HG02678 (cell line): ENCODE measurements around the gene ULK1.
A peak's percentile ranks its signal among the peaks of the same experiment; 100 is the strongest.
"Not testable (repeated sequence)": the region's sequence is repeated elsewhere in the genome, so short reads cannot be mapped to it uniquely, and the experiment has no call there.

ENCODE experiments used
- ATAC-seq: cut with Tn5 transposase; IDR thresholded peaks from one replicate; pipeline ENCODE4 v1.9.1; 2021; ENCODE audit warnings: mild to moderate bottlenecking, moderate library complexity; ENCODE audit not compliant: unreplicated experiment

Gene ULK1

DNA sequence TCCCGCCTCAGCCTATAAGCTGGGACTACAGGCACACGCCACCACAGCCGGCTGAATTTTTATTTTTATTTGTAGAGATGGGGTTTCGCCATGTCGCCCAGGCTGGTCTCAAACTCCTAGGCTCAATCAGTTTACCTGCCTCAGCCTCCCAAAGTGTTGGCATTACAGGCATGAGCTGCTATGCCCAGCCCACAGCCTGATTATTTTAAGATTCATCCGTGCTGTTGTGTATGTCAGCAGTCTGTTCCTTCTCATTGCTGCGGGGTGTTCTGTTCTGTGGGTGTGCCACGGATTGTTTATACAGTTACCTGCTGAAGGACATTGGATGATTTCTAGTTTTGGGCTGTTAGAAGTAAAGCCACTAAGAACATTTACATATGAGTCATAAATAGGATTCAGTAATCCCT is 45.7 kb downstream of the ULK1 start:
- ATAC-seq = no peak

DNA sequence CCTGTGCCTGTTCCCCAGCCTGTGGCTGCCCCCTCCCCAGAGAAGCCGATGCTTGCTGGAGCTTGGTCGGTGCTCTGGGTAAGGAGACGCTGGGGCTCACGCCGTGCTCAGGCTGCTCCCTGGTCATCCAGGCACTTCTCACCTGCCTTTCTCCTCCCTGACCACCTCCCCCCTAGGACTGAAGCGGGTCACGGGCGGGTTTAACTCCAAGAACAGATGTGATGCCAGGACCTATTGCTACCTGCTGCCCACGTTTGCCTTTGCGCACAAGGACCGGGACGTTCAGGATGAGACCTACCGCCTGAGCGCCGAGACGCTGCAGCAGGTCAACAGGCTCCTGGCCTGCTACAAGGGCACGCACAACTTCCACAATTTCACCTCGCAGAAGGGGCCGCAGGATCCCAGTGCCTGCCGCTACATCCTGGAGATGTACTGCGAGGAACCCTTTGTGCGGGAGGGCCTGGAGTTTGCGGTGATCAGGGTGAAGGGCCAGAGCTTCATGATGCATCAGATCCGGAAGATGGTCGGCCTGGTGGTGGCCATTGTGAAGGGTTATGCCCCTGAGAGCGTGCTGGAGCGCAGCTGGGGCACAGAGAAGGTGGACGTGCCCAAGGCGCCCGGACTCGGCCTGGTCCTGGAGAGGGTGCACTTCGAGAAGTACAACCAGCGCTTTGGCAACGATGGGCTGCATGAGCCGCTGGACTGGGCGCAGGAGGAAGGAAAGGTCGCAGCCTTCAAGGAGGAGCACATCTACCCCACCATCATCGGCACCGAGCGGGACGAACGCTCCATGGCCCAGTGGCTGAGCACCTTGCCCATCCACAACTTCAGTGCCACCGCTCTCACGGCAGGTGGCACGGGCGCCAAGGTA is 46.9 kb downstream of the ULK1 start:
- ATAC-seq = no peak

- ATAC-seq = no peak
These were observed 47.5 kb downstream of the ULK1 start for GRCh38 chr12:131941987-131942341.

DNA sequence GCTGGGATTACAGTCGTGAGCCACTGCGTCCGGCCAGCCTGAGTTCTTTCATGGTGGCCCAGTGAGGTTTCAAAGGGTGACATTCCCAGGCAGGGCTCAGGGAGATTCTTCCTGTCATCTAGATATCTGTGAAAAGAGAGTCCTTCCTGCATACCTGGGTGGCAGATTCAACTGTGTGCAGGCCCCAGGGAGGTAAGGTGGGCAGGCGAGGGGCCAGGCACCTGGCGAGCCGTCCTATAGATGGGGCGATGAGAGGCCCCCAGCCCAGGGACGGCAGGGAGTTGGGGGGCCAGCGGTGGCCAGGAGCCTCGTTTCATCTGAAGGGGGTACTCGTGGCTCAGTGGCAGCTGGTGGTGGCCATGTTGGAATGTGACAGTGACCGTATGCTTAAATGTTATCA is 48.2 kb downstream of the ULK1 start:
- no peak for ATAC-seq

DNA sequence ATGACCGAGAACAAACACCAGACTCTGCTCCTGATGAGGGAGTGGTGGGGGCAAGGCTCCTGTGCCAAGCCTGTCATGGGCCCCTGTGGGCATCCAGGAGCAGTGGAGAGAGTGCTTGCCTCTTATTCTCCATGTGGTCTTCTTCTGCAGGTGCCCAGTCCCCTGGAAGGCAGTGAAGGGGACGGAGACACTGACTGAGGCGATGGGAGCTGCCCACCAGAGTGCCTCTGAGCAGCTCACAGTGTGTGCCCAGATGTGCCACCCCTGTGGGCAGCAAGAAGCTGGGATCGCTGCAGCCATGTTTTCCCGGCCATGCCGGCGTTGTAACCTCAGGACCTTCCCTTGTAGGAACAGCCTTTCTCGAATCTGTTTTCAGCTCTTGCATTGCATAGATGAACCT is 49.0 kb downstream of the ULK1 start:
- ATAC-seq = no peak

- ATAC-seq = no peak
These were observed 49.5 kb downstream of the ULK1 start for GRCh38 chr12:131943876-131944275.

GRCh38 chr12:131944601-131945251 is 50.3 kb downstream of the ULK1 start:
- no peak for ATAC-seq

DNA sequence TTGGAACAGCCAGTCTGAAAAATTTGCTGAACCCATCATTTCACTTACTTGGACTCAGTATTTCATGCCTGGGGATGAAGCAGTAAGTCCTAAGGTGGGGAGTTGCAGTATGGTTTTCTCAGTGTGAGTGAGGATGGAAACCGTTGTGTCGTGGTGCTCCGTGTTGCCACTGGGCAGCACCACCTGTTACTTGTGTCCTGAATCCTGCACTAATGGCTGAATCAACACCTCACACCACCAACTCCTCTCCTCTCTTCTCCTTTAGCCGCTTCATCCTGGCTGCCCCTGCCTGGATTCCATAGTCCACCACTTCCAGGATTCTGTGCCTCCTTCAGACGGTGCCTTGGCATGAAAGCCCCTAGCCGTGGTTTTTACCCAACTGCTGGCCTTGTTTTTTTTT is 52.3 kb downstream of the ULK1 start:
- ATAC-seq = no peak

DNA sequence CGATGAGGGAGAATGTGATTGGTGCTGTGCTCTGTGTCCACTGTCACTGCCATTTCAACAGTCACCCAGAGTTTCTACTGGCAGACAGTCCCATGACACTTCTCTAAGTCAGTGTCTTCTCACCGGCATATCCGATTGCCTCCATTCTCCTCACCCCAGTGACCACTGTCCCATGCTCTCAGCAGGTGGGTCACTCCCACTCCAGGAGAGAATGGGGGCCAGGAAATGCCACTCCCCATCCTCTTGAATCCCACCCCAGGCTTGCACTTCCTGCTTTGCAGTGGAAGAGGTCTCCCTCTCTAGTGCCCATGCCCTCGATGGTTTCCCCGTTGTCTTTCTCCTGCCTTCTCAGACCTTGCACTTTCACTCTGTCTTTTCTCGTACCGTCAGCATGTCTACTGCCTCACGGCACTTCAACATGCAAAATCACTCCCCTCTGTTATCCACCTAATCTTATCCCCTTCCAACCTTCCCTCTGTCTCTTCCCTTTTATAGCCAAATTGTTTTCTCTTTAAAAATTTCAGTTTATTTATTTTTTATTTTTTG is 53.1 kb downstream of the ULK1 start:
- no peak for ATAC-seq

DNA sequence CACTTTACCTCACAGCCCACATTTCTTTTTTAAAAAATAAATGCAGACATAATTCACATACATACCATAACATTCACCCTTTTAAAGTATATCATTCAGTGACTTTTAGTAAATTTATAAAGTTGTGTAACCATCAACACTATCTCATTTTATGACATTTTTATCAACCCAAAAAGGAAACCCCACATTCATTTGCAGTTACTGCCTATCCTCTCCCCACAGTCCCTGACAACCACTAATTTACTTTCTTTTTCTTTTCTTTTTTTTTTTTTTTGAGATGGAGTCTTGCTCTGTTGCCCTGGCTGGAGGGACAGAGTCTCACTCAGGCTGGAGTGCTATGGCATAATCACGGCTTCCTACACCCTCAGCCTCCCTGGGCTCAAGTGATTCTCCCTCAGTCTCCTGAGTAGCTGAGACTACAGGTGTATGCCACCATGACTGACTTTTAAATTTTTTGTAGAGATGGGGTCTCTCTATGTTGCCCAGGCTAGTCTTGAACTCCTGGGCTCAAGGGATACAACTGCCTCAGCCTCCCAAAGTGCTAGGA is 53.8 kb downstream of the ULK1 start:
- no peak for ATAC-seq

GRCh38 chr12:131948713-131949430 is 54.5 kb downstream of the ULK1 start:
- ATAC-seq = not testable (repeated sequence)

- peak; percentile 89 for ATAC-seq
These were observed 55.2 kb downstream of the ULK1 start, which contains the start of gene EP400 for GRCh38 chr12:131949431-131950181. Gene EP400, plus strand, starts transcription at chr12:131949942. Its CDS starts 10,678 bp downstream, at chr12:131960620.

DNA sequence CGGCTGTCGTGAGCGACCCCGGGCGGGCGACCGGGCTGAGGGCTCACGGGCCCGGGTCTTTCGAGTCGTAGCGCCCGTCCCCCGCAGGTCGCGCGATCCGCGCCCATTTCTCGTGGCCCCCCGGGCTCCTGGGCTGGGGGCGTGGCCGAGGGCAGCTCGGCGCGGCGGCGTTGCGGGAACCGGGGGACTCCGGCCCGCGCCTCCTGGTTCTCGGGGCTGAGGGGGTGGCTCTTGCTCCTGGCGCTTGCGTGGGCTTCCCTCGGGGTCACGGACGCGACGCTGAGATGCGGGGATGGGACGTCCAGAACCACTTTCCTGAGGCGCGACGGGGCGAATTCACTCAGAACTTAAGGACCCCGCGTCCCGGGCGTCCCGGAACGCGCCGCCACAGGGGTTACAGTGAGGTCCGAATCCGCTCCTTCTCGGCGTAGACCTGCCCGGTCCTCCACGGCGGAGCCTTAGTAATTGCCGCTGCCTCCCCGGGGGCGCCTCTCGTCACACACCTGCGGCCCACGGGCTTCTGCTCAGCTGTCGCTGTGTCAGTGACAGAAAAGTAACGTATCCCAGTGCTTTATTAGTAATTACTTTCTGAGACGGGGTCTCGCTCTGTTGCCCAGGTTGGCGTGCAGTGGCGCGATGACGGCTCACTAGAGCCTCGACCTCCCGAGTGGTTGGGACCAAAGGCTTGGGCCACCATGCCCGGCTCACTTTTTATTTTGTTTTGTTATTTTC is 55.9 kb downstream of the ULK1 start:
- peak; percentile 26 for ATAC-seq

DNA sequence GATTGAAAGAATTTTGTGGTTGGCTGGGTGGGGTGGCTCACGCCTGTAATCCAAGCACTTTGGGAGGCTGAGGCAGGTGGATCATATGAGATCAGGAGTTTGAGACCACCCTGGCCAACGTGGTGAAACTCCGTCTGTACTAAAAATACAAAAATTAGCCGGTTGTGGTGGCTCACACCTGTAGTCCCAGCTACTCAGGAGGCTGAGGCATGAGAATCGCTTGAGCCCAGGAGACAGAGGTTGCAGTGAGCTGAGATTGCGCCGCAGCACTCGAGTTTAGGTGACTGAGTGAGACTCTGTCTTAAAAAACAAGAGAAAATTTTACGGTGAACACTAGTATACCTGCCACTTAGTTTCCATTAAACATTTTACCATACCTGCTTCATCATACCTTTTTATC is 59.4 kb downstream of the ULK1 start:
- not testable (repeated sequence) for ATAC-seq

DNA sequence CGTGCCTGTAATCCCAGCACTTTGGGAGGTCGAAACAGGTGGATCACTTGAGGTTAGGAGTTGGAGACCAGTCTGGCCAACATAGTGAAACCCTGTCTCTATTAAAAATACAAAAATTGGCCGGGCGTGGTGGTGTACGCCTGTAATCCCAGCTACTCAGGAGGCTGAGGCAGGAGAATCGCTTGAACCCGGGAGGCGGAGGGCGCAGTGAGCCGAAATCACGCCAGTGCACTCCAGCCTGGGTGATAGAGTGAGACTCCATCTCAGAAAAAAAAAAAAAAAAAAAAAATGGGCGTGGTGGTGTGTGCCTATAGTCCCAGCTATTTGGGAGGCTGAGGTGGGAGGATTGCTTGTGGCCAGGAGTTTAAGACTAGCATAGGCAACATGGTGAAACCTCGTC is 60.0 kb downstream of the ULK1 start:
- ATAC-seq = not testable (repeated sequence)

DNA sequence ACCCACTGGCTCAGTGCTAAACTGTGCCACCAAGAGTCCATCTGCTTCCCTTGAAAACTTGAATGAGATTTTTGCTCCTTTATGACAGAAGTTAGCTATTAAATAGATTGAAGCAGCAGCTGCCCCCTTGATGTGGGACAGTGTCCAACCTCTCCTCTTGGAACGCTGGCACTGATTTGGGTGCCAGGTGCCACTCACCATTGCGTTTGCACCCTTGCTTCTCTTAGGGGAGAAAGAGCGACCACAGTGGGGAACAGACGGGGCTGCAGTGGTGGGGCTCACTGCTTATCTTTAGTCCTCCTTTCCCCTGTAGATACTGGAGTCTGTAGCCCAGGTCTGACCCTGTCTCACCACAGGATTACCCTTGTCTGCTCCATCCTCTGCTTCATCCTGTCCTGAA is 64.7 kb downstream of the ULK1 start:
- ATAC-seq = no peak

DNA sequence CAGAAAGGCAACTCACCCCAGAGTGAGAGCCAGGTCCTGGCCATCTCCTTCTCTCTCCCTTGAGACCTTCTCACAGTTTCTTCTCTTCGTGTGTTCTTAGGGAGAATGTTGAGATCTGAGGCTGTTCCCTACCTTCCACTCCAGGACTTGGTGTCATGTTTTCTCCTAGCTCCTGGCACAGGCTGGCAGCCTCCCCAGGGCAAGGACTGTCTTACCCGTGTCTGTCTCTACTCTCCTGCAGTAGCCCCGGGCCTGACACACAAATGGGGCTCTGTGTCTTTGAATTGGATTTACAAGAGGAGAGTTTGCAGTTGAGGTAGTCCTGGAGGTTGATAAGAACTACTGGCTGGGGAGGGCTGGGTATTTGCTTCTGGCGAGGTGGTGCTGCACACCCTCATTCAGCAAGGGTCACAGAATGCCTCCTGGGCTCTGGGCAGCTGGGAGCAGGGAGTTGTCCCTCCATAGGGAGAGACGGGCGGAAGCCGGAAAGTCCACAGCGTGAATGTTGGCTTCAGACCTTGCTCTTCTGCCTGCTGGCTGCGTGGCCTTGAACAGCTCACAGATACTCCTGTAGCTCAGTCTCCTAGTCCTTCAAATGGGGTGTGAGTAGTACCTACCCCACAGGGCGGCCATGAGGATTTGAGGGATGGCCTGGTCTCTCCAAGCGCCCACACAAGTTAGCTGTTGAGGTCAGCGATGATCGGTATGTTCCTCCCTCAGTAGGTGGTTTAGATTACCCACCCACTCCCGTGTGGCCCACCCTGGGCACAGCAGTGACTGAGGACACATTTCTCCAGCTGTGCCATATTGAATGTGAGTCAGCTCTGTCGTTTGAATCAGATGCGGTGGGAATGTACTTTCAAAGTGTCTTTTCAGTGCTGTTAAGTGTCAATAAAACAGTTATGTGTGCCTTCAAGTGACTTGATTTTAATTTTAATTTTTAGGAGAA is 65.5 kb downstream of the ULK1 start:
- ATAC-seq = no peak

DNA sequence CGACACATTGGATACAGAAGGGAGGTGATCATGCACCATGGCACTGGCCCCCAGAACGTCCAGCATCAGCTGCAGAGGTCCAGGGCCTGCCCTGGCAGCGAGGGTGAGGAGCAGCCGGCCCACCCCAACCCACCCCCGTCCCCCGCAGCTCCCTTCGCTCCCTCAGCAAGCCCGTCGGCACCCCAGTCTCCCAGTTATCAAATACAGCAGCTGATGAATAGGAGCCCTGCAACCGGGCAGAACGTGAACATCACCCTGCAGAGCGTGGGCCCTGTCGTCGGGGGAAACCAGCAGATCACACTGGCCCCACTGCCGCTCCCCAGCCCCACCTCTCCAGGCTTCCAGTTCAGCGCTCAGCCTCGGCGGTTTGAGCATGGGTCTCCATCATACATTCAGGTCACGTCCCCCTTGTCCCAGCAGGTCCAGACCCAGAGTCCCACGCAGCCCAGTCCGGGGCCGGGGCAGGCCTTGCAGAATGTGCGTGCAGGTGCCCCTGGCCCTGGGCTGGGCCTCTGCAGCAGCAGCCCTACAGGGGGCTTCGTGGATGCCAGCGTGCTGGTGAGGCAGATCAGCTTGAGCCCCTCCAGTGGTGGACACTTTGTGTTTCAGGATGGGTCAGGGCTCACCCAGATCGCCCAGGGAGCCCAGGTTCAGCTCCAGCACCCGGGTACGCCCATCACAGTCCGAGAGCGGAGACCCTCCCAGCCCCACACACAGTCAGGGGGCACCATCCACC is 66.3 kb downstream of the ULK1 start:
- ATAC-seq = not testable (repeated sequence)
